GM10266 (cell line): ENCODE measurements around the gene IRF2.
A peak's percentile ranks its signal among the peaks of the same experiment; 100 is the strongest.

Experiments used
- DNase-seq: peaks from one replicate; pipeline ENCODE4 v3.0.0; 2012; ENCODE audit errors: extremely low spot score
- CTCF ChIP-seq: IDR thresholded peaks from 2 replicates; pipeline ENCODE4 v1.5.1; 2012; ENCODE audit warnings: mild to moderate bottlenecking, low read depth; ENCODE audit not compliant: control insufficient read depth, insufficient read depth; ENCODE audit errors: missing control alignments

The IRF2 gene

DNA sequence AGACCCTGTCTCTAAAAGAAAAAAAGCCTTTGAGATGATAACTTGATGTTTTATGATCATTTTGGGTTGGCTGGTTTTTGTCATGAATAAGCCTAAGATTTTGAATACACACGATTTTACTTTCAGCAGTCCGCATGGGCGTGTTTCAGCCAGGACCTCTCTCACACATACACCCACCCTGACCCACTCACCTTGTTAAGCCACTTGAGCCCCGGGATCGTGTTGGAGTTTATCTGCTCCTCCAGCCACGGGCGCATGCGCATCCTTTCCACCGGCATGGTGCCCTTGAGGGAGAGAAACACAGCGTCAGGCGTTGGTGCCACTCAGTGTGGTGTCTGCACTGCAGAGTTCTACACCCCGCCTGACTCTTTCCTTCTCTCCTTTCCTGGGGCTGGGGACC, 45.6 kb downstream of the IRF2 start:
- no peak for DNase-seq
- no peak for TF ChIP-seq CTCF

- TF ChIP-seq CTCF: no peak
- no peak for DNase-seq
Observed at GRCh38 chr4:184427687-184428086, 46.7 kb downstream of the IRF2 start.

DNA sequence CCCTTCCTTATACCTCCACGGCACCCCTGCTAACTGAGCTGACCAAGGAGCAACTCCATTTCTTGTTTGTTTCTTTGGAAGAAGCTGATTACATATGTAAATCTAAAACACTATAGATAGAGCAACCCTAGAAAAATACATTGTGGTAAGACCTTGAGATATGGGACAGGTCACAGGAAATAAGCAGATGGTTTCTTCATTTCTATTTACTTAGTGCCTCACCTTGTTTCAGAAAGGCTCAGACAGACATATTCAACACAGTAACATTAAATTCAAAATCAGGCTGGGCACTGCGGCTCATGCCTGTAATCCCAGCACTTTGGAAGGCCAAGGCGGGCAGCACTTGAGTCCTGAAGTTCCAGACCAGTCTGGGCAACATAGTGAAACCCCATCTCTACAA, 47.3 kb downstream of the IRF2 start:
- TF ChIP-seq CTCF: no peak
- no peak for DNase-seq

DNA sequence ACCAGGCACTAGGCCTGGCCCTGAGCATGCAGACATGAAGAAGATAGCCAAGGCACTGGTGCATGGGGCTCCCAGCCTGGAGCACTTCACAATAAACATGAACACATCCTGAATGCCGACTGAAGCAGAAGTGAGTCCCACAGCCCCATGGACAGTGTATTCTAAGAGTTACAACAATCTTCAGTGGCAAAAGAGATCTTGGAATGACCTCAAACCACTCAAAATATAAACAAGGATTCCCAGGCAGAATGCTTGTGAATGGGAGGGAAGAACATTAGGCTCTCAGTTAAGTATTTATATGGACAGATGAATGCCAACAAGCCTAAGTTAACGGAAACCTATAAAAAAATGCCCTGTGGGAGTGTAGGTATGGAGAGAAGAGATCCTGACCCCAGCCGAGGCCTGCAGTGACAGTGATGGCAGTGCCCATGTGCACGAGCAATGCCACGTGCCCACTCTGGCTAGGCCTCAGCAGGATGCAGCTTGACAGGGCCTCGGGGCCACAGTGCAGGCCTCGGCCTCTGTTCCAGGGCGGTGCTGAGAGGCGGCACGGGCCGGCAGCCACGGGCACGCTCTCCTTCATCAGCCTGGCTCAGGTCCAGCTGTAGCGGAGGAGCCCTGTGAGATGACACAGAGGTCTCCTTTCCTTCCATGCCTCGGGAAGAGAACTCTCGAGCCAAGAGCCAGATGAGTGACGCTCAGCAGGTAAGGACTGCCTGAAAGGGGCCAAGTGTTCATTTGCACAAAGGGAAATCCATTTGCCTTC, 49.2 kb downstream of the IRF2 start:
- DNase-seq: no peak
- no peak for TF ChIP-seq CTCF

DNA sequence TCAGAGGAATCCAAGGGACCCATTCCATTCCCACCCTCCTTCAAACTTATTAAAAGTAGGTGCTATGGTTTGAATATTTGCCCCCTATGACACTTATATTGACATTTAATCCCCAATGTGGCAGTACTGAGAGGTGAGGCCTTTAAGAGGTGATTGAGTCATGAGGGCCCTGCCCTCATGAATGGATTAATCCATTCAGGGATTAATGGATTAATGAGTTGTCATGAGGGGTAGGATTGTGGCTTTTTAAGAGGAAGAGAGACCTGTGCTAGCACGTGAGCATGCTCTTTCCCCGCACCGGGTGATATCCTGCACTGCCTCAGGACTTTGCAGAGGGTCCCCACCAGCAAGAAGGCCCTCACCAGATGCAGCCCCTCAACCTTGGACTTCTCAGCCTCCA, 50.1 kb downstream of the IRF2 start:
- no peak for TF ChIP-seq CTCF
- no peak for DNase-seq

DNA sequence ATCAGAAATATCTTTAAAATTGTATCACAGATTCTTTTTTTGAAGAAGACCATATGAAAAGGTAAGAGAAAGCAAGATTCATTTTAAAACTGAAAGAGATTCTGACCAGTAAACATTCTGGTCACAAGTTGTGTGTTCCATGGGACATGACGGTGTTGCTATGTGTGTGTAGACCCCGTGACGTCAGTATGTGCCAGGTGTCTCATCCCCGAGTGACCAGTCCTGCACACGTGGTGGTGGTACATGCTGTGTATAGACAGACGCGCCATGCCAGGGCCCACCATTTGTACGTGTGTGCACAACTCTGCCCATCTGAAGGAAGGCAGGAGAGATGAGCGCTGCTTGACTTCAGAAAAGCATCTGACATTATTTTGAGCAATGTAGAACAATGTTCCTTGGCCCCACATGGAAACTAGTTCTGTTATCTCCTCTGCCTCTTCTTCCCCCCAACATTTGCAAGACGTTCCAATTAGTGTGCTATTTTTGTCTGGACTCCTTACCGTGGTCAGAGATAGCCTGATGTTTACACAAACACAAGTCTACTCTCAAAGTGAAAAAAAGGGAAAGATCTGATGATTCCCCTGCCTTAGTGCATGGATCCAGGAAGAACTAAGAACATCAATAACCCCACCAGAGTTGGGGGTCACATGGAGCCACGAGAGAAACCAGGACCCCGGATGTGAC, 51.2 kb downstream of the IRF2 start:
- peak; percentile 45 for DNase-seq
- no peak for TF ChIP-seq CTCF

DNA sequence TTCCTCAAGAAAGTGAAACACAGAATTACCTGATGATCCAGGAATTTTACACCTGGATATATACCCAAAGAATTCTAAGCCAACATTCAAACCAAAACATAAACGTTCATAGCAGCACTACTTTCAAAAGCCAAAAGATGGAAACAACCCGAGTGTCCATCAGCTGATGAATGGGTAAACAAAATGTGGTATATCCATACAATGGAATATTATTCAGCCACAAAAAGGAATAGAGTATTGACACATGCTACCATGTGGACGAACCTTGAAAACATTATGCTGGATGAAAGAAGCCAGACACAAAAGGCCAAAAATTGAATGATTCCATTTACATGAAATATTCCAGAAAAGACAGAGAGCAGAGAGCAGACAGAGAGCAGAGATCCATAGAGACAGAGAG, 52.0 kb downstream of the IRF2 start:
- no peak for DNase-seq
- no peak for TF ChIP-seq CTCF
